K562 (cell line): ENCODE results near the gene OPHN1. TPM values are rescaled to one million over a fixed set of nuclear protein-coding genes. Genes with fewer than 3 reads are reported as not detected.

ENCODE experiments used
- ATAC-seq: fragments of 200-7000 bp; cut with Tn5 transposase; 3 replicates; pipeline ENCODE4 v1.9.1; 2020; ENCODE audit warnings: moderate library complexity
- BruUV-seq: library from RNA; stranded (reverse); fragments of 400-500 nt; replicated peaks from 2 replicates; lab custom pipeline; 2021; lab: Mats Ljungman, UMichigan
- CTCF ChIA-PET: fragments of 300-600 bp; formaldehyde crosslinking; extraction: SDS; loops from one replicate; lab custom pipeline; 2021; ENCODE audit warnings: low intra/inter-chr PET ratio; lab: Yijun Ruan, JAX
- POLR2A ChIA-PET: fragments of 300-600, 350-650 bp; sonication (Branson Sonifier 250); formaldehyde crosslinking; extraction: SDS; loops from one replicate; lab custom pipeline; 2021; ENCODE audit warnings: antibody characterized with exemption, inconsistent platforms; lab: Yijun Ruan, JAX
- DNase-seq, 4 experiments: peaks; one replicate each; pipeline versions ENCODE4 v3.0.0 to v3.0.0-alpha.2; 2011 to 2018; ENCODE audit warnings: low spot score in 3 of 4, mixed read lengths in 3 of 4; ENCODE audit errors: extremely low read depth in 1 of 4
- FAIRE-seq: peaks from 2 replicates; lab custom pipeline; 2011; peaks lifted over from hg19 to GRCh38; lab: Jason Lieb, UNC
- H2AFZ ChIP-seq: 2 replicates; pipeline ENCODE4 v1.6.0; 2011; ENCODE audit warnings: low read depth, low read length, control low read depth, inconsistent platforms
- H3K27ac ChIP-seq: fragments of 200-600 bp; 3 replicates; pipeline ENCODE4 v1.8.0; 2011; ENCODE audit warnings: low read depth, mild to moderate bottlenecking, control low read depth, inconsistent platforms, low read length, moderate library complexity, mixed read lengths; ENCODE audit errors: extremely low read depth
- H3K27me3 ChIP-seq, 2 experiments: fragments of 300-600 bp in 1 of 2; 2 replicates in 1 of 2; 3 replicates in 1 of 2; pipeline versions ENCODE4 v1.6.0 to v1.8.0; 2011; ENCODE audit warnings: inconsistent platforms in 2 of 2, low read length in 2 of 2, mild to moderate bottlenecking in 1 of 2, mixed read lengths in 1 of 2, moderate library complexity in 1 of 2; ENCODE audit not compliant: control insufficient read depth in 2 of 2, insufficient read depth in 2 of 2
- H3K36me3 ChIP-seq: fragments of 300-600 bp; 3 replicates; pipeline ENCODE4 v1.8.0; 2011; ENCODE audit warnings: mild to moderate bottlenecking, low read length, inconsistent platforms; ENCODE audit not compliant: control insufficient read depth, insufficient read depth
- H3K4me1 ChIP-seq, 2 experiments: fragments of 200-600 bp in 1 of 2; replicated peaks in 1 of 2; 2 replicates in 1 of 2; 3 replicates in 1 of 2; pipeline versions ENCODE4 v1.5.1 to v1.8.0; 2011; ENCODE audit warnings: inconsistent platforms in 2 of 2, low read length in 2 of 2, mild to moderate bottlenecking in 1 of 2, mixed read lengths in 1 of 2, moderate library complexity in 1 of 2; ENCODE audit not compliant: control insufficient read depth in 2 of 2, insufficient read depth in 2 of 2
- H3K4me2 ChIP-seq: 2 replicates; pipeline ENCODE4 v1.6.1; 2011; ENCODE audit warnings: low read length, control low read depth, inconsistent platforms, mixed read lengths; ENCODE audit not compliant: insufficient read depth
- H3K4me3 ChIP-seq: fragments of 200-600 bp; sonication (generic), shearing (Covaris generic); 2 replicates; pipeline ENCODE4 v1.5.1; 2016; ENCODE audit warnings: control low read depth, inconsistent platforms
- H3K79me2 ChIP-seq: fragments of 200-600 bp; 3 replicates; pipeline ENCODE4 v1.8.0; 2011; ENCODE audit warnings: low read length, inconsistent platforms; ENCODE audit not compliant: control insufficient read depth, insufficient read depth
- H3K9ac ChIP-seq, 2 experiments: 2 replicates each; pipeline versions ENCODE4 v1.6.0 to v1.6.1; 2011; ENCODE audit warnings: low read depth in 2 of 2, low read length in 2 of 2, control low read depth in 1 of 2, inconsistent platforms in 1 of 2, mild to moderate bottlenecking in 1 of 2, mixed read lengths in 1 of 2; ENCODE audit not compliant: insufficient read depth in 1 of 2
- H3K9me1 ChIP-seq: one replicate; pipeline ENCODE4 v1.6.0; 2011; ENCODE audit warnings: inconsistent platforms, mild to moderate bottlenecking, low read length, moderate library complexity; ENCODE audit not compliant: control insufficient read depth, insufficient read depth
- H3K9me3 ChIP-seq: replicated peaks from 2 replicates; pipeline ENCODE4 v1.5.1; 2011; ENCODE audit warnings: low read depth, low read length, inconsistent platforms; ENCODE audit not compliant: control insufficient read depth, insufficient read depth
- H4K20me1 ChIP-seq: replicated peaks from 2 replicates; pipeline ENCODE4 v1.6.1; 2011; ENCODE audit warnings: low read length, inconsistent platforms, mixed read lengths; ENCODE audit not compliant: control insufficient read depth, insufficient read depth
- CBX2 ChIP-seq: fragments of 200-600 bp; sonication (generic); IDR thresholded peaks from one replicate; pipeline ENCODE4 v1.6.1; 2012; ENCODE audit warnings: mild to moderate bottlenecking, low read length, inconsistent platforms; ENCODE audit not compliant: insufficient read depth, poor library complexity, severe bottlenecking
- CREM ChIP-seq: IDR thresholded peaks from 2 replicates; pipeline ENCODE4 v1.6.1; 2014; ENCODE audit warnings: antibody characterized with exemption, low read depth
- DDX20 ChIP-seq: fragments of 450-650 bp; IDR thresholded peaks from 2 replicates; pipeline ENCODE4 v1.6.1; 2016; ENCODE audit warnings: missing genetic modification characterization, low read depth, mild to moderate bottlenecking, missing compliant biosample characterization, moderate library complexity
- MTF1 ChIP-seq: fragments of 250-450 bp; sonication (Bioruptor Pico); IDR thresholded peaks from 2 replicates; pipeline ENCODE4 v1.9.0; 2021; ENCODE audit warnings: moderate library complexity, mild to moderate bottlenecking, inconsistent platforms, borderline replicate concordance
- PHB ChIP-seq: fragments of 250-450 bp; sonication (Bioruptor Pico); IDR thresholded peaks from 2 replicates; pipeline ENCODE4 v1.5.0; 2021
- POU5F1 ChIP-seq: fragments of 150-350 bp; IDR thresholded peaks from 2 replicates; pipeline ENCODE4 v1.6.1; 2014; ENCODE audit warnings: borderline replicate concordance, low read length, low read depth, mild to moderate bottlenecking; ENCODE audit not compliant: partially characterized antibody
- SMARCB1 ChIP-seq: IDR thresholded peaks from 2 replicates; pipeline ENCODE4 v1.6.1; 2011; ENCODE audit warnings: improper control_type of control experiment, low read depth; ENCODE audit not compliant: insufficient read length
- TARDBP ChIP-seq: fragments of 450-650 bp; IDR thresholded peaks from 2 replicates; pipeline ENCODE4 v1.6.1; 2016
- XRCC3 ChIP-seq: fragments of 450-650 bp; IDR thresholded peaks from 2 replicates; pipeline ENCODE4 v1.6.1; 2017; ENCODE audit warnings: mild to moderate bottlenecking, moderate library complexity
- ZMIZ1 ChIP-seq, 2 experiments: fragments of 150-350 bp in 1 of 2; IDR thresholded peaks; 2 replicates each; pipeline ENCODE4 v1.6.1; 2012 to 2016; ENCODE audit warnings: low read depth in 2 of 2, low read length in 2 of 2, mild to moderate bottlenecking in 1 of 2, moderate library complexity in 1 of 2
- ZNF764 ChIP-seq: fragments of 250-450 bp; sonication (Bioruptor Pico); IDR thresholded peaks from 2 replicates; pipeline ENCODE4 v1.4.0; 2020; ENCODE audit warnings: low read depth, mild to moderate bottlenecking, moderate library complexity
- WGBS: fragments of 100-300 bp; shearing (Covaris generic); methylation state at CpG from one replicate; pipeline ENCODE4 v1.1.6; 2016; ENCODE audit warnings: low coverage, mixed read lengths; ENCODE audit not compliant: insufficient coverage; ENCODE audit errors: missing lambda C conversion rate; 5-methylcytosine and 5-hydroxymethylcytosine counted together
- in situ Hi-C: fragments of 300-500 bp; cut with MboI; formaldehyde crosslinking; loops from 4 replicates; pipeline ENCODE4 v1.15.0; 2018; ENCODE audit warnings: inconsistent platforms, mixed read lengths
- intact Hi-C: fragments of 100-400 bp; cut with micrococcal nuclease; formaldehyde crosslinking; loops from 2 replicates; pipeline ENCODE4 v1.14.2; 2022
- polyA plus RNA-seq, 8 experiments: library from polyadenylated mRNA; depleted of rRNA in 4 of 8; stranded (reverse) in 5 of 8; unstranded in 3 of 8; fragments of >200 nt; fragmentation: Nextera tagmentation in 2 of 8; fragmentation: Illumina TruSeq in 1 of 8; extraction: Ambion mirVana in 2 of 8; extraction: Trizol in 1 of 8; gene quantifications; 2 replicates each; pipeline versions ENCODE4 v1.2.1 to v1.2.3, GENCODE V29; 2011 to 2014; ENCODE audit warnings: inconsistent platforms in 1 of 8, missing spikeins in 1 of 8
- total RNA-seq, 7 experiments: library from RNA; depleted of rRNA in 6 of 7; stranded (reverse); fragments of >200 nt in 6 of 7; fragmentation: Illumina TruSeq in 2 of 7; extraction: Trizol in 2 of 7; gene quantifications; 2 replicates each; pipeline versions ENCODE4 v1.2.1 to v1.2.3, GENCODE V29; 2011 to 2021; ENCODE audit warnings: low replicate concordance in 1 of 7

The OPHN1 gene
- total and polyA plus RNA-seq, 9 of the 15 experiments (the other 6 are each of a cell fraction or from before 2014, with no cell fraction given), result 0.28 to 1.8 (median 1.0) TPM

GRCh38 chrX:68234171-68234910 is 199.0 kb downstream of the OPHN1 start:
- in situ Hi-C loops, result no loop called here

GRCh38 chrX:68232206-68232605 is 201.1 kb downstream of the OPHN1 start:
- no peak for ATAC-seq
- H3K27me3 ChIP-seq, result no peaks in the 10 kb centered on the region
- intact Hi-C loops, result loop anchor here (5.0 kb wide), 1 partner anchor 230 kb away; no protein-coding TSS in a partner anchor
- no peak for DNase-seq
- POLR2A ChIA-PET, result no interaction called here
- H3K9me1 ChIP-seq, result no peaks in the 10 kb centered on the region
- CTCF ChIA-PET, result no interaction called here
- no peak overlapping the region for H3K4me2 ChIP-seq
- in situ Hi-C loops, result no loop called here
- no peak overlapping the region for H2AFZ ChIP-seq
- no peaks in the 10 kb centered on the region for H3K9me3 ChIP-seq
- TF ChIP-seq ZNF764 (CRISPR knock-in tag) (no peak), XRCC3 (no peak), POU5F1 (no peak), TARDBP (no peak), ZMIZ1 (IDR thresholded peaks at IDR 0.05; ENCODE audit: low read depth in 2 of 2, low read length in 2 of 2) (no peak), MTF1 (no peak), CREM (no peak), SMARCB1 (no peak), DDX20 (no peak)
- no peaks in the 10 kb centered on the region for H3K79me2 ChIP-seq
- no peaks in the 10 kb centered on the region for H3K4me1 ChIP-seq
- H3K4me3 ChIP-seq, result no peak overlapping the region
- BruUV-seq, result no TSS peak
- H3K27ac ChIP-seq, result no peak overlapping the region
- WGBS, result 14% methylated on average over 3 of the region's 5 CpGs
- no peak for FAIRE-seq
- no peak overlapping the region for H3K9ac ChIP-seq
- H4K20me1 ChIP-seq, result no peaks in the 10 kb centered on the region
- no peaks in the 10 kb centered on the region for H3K36me3 ChIP-seq

More at GRCh38 chrX:68234171-68234910, 199.0 kb downstream of the OPHN1 start:
- Histone ChIP-seq H3K9me3 (no peaks in the 10 kb centered on the region), H3K36me3 (no peaks in the 10 kb centered on the region), H3K27me3 (no peaks in the 10 kb centered on the region), H3K27ac (no peak overlapping the region), H3K4me2 (no peak overlapping the region), H3K79me2 (no peaks in the 10 kb centered on the region), H3K4me1 (no peaks in the 10 kb centered on the region), H3K9ac (no peak overlapping the region), H2AFZ (no peak overlapping the region), H3K9me1 (no peaks in the 10 kb centered on the region), H4K20me1 (no peaks in the 10 kb centered on the region), H3K4me3 (no peak overlapping the region)
- ChIA-PET POLR2A (interaction anchor here (0.6 kb wide), 1 partner anchor 254 kb away, joined by 3 read pairs; no protein-coding TSS in a partner anchor), CTCF (no interaction called here)
- DNase-seq (no peak), FAIRE-seq (no peak), ATAC-seq (no peak)
- TF ChIP-seq CBX2, result no peak
- no peak for TF ChIP-seq PHB
- intact Hi-C loops, result loop anchor here (5.0 kb wide), 1 partner anchor 228 kb away; no protein-coding TSS in a partner anchor
- WGBS, result 12% methylated on average over 5 of the region's 6 CpGs
- BruUV-seq, result no TSS peak
